Ammon's horn (tissue), 1 donor: ENCODE measurements around the gene FAM83E.

Experiments used
- DNase-seq: peaks from one replicate; pipeline ENCODE4 v3.0.0-alpha.2; 2016; ENCODE audit warnings: low spot score

FAM83E gene

GRCh38 chr19:48575931-48576622 is 38.8 kb downstream of the FAM83E start:
- no peak for DNase-seq

GRCh38 chr19:48573163-48573505 is 41.7 kb downstream of the FAM83E start:
- DNase-seq = no peak

- no peak for DNase-seq
These were observed 43.3 kb downstream of the FAM83E start for GRCh38 chr19:48571378-48572162.

- no peak for DNase-seq
These were observed 45.1 kb downstream of the FAM83E start for GRCh38 chr19:48569814-48570213.

- peak; percentile 58 for DNase-seq
These were observed 46.5 kb downstream of the FAM83E start for GRCh38 chr19:48568345-48568886.

GRCh38 chr19:48565090-48565489 is 49.8 kb downstream of the FAM83E start:
- DNase-seq = no peak
